ENCODE measurements around the gene PDC.

Gene PDC

DNA sequence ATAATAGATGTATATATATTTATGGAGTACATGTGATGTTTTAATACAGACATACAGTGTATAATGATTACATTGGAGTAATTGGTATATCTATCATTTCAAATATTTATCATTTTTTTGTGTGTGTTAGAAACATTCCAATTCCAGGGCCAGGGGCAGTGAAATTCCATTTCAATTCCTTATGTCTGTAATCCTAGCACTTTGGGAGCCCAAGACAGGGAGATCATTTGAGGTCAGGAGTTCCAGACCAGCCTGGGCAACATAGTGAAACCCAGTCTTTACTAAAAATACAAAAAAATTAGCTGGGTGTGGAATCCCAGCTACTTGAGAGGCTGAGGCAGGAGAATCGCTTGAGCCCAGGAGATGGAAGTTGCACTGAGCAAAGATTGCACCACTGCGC, 30.4 kb upstream of the PDC start:
- H3K4me3 Mint-ChIP-seq = no peak overlapping the region
- H3K27ac Mint-ChIP-seq = no peak overlapping the region
- H3K4me1 Mint-ChIP-seq = no peaks in the 10 kb centered on the region
- no peaks in the 10 kb centered on the region for H3K27me3 Mint-ChIP-seq (ENCODE audit: low read depth)
- no peaks in the 10 kb centered on the region for H3K36me3 Mint-ChIP-seq (ENCODE audit: low read depth)
- H3K9me3 Mint-ChIP-seq = no peaks in the 10 kb centered on the region
- TF ChIP-seq, protein P1, sequence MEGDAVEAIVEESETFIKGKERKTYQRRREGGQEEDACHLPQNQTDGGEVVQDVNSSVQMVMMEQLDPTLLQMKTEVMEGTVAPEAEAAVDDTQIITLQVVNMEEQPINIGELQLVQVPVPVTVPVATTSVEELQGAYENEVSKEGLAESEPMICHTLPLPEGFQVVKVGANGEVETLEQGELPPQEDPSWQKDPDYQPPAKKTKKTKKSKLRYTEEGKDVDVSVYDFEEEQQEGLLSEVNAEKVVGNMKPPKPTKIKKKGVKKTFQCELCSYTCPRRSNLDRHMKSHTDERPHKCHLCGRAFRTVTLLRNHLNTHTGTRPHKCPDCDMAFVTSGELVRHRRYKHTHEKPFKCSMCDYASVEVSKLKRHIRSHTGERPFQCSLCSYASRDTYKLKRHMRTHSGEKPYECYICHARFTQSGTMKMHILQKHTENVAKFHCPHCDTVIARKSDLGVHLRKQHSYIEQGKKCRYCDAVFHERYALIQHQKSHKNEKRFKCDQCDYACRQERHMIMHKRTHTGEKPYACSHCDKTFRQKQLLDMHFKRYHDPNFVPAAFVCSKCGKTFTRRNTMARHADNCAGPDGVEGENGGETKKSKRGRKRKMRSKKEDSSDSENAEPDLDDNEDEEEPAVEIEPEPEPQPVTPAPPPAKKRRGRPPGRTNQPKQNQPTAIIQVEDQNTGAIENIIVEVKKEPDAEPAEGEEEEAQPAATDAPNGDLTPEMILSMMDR (IDR thresholded peaks at IDR 0.05; ENCODE audit: unreplicated experiment in 3 of 3) = no peak

DNA sequence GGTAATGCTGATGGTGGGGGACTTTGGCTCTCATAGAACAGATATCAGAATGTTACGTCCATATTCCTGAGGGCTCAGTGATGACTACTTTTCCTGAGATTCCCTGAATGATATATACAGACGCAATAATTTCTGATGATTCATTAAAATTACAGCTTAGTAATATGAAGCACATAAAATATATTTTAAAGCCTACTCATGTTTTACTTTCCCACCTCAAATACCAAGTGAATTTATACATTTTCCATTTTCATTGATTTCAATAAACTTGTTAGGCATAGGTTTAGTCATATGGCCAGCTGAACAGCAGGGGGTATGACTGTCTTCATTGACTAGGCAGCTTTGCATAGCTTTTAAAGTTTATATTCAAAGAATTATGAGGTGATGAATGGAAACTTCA, 26.2 kb upstream of the PDC start:
- Mint-ChIP-seq H3K27me3 (ENCODE audit: low read depth) (peaks cover 4% of the 10 kb centered on the region), H3K4me3 (no peak overlapping the region), H3K27ac (no peak overlapping the region), H3K36me3 (ENCODE audit: low read depth) (no peaks in the 10 kb centered on the region), H3K4me1 (peaks cover 3% of the 10 kb centered on the region), H3K9me3 (no peaks in the 10 kb centered on the region)
- TF ChIP-seq, protein P1 (IDR thresholded peaks at IDR 0.05; ENCODE audit: unreplicated experiment in 3 of 3) = no peak

DNA sequence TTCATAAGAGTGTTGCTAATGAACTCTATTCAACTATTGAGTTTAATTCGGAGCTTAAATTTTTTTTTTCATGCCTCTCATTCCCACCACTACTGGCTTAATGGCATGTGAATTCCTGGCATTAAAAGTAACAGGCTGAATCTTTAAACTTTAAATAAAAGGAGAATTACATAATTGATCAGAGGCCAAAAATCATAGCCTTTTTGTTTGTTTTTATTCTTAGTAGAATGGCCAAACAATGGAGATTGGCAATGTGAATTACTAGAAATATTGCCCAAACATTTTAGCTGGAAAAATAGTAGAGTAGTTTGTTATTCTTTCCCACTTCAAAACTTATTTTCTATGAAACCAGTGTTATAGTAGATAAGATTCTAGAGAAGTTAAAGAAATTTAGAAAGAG, 25.1 kb upstream of the PDC start:
- H3K9me3 Mint-ChIP-seq = no peaks in the 10 kb centered on the region

DNA sequence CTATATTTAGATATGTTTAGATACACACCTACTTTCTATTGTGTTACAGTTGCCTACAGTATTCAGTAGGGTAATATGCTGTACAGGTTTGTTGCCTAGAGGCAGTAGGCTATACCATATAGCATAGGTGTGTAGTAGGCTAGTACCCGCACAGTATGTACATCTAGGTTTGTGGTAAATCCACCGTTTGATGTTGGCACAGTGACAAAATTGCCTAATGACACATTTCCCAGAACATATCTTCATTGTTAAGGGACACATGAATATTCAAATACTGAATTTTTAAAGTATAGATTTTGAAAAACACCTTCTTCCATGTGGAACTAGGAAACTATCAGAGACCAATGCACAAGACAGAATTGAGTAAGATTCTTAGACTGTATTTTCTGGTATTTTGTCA, 22.6 kb upstream of the PDC start:
- TF ChIP-seq, protein P1 (IDR thresholded peaks at IDR 0.05; ENCODE audit: unreplicated experiment in 3 of 3) = no peak
- Mint-ChIP-seq H3K4me1 (peaks cover 5% of the 10 kb centered on the region), H3K27ac (no peak overlapping the region), H3K36me3 (ENCODE audit: low read depth) (no peaks in the 10 kb centered on the region), H3K27me3 (ENCODE audit: low read depth) (peaks cover 4% of the 10 kb centered on the region), H3K4me3 (no peak overlapping the region), H3K9me3 (no peaks in the 10 kb centered on the region)

More for the DNA sequence above, 25.1 kb upstream of the PDC start:
- H3K27me3 Mint-ChIP-seq (ENCODE audit: low read depth) = peaks cover 4% of the 10 kb centered on the region
- H3K4me3 Mint-ChIP-seq = no peak overlapping the region
- no peak overlapping the region for H3K27ac Mint-ChIP-seq
- H3K36me3 Mint-ChIP-seq (ENCODE audit: low read depth) = no peaks in the 10 kb centered on the region
- TF ChIP-seq, protein P1 (IDR thresholded peaks at IDR 0.05; ENCODE audit: unreplicated experiment in 3 of 3) = no peak
- H3K4me1 Mint-ChIP-seq = peaks cover 3% of the 10 kb centered on the region

DNA sequence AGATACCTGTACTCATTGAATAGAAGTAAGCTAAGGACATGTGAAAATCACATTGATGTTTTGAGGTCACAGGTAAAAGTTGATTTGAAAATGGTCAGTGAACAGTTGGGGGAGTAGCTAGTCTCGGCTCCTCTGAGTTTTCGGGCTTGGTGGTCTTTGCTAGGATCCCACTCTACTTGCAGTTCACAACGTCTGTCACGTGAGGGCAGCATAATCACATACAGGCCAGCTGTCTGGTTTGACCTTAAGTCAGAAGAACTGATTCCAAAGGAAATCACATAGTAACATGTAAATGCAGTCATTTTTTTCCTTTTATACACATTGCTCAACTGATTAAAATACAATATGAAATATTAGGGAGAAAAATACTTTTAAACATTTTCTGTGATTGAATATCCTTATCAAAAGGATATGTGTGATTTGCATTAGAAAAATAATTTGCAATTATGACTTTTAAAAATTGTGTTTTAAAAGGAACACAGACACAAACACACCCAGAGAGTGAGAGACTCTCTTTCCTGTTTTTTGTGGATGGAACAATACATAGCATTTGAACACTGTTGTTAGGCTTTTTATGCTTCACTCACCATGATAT, 21.8 kb upstream of the PDC start:
- Mint-ChIP-seq H3K4me1 (peaks cover 8% of the 10 kb centered on the region), H3K27ac (peak overlapping the region in 1 of 3 experiments; percentile 40), H3K4me3 (no peak overlapping the region), H3K36me3 (ENCODE audit: low read depth) (no peaks in the 10 kb centered on the region), H3K9me3 (no peaks in the 10 kb centered on the region), H3K27me3 (ENCODE audit: low read depth) (peaks cover 4% of the 10 kb centered on the region)
- TF ChIP-seq, protein P1 (IDR thresholded peaks at IDR 0.05; ENCODE audit: unreplicated experiment in 3 of 3) = peak; percentile 85 to 95 (median 95)

DNA sequence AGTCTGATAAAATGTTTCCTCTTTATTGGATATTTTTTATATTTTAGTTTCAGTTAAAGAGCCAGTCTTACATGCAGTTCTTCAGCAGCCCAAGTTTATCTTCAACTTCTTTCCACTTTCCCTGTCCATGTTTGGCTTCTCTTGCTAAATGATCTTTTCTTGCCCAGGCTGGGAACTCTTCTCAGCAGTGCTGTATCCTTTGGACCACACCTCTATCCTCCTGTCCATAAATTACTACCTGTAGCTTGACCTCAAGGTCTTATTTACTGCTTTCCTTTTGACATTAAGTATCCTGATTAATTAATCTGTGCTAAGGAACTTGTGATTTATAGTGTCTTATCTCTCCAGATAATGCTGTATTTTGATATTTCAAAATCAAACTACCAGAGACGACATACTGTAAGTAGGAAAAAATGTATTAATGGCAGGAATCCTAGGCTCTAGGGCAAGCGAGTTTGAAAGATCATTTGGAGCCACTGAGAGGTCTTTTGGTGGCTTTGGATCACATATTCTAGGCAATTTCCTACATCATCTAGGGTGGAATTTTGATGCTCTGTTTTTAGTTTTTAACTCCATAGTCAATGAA, 20.5 kb upstream of the PDC start:
- H3K4me1 Mint-ChIP-seq = peaks cover 8% of the 10 kb centered on the region
- peaks cover 4% of the 10 kb centered on the region for H3K27me3 Mint-ChIP-seq (ENCODE audit: low read depth)
- H3K4me3 Mint-ChIP-seq = no peak overlapping the region
- no peaks in the 10 kb centered on the region for H3K36me3 Mint-ChIP-seq (ENCODE audit: low read depth)
- H3K9me3 Mint-ChIP-seq = no peaks in the 10 kb centered on the region
- TF ChIP-seq, protein P1 (IDR thresholded peaks at IDR 0.05; ENCODE audit: unreplicated experiment in 3 of 3) = no peak
- peak overlapping the region in 1 of 3 experiments; percentile 78 for H3K27ac Mint-ChIP-seq

Data from nephron (organoid).